Measurements from ENCODE around the gene CAND2.
"Not testable (repeated sequence)": the region's sequence is repeated elsewhere in the genome, so short reads cannot be mapped to it uniquely, and the experiment has no call there.

Gene CAND2

DNA sequence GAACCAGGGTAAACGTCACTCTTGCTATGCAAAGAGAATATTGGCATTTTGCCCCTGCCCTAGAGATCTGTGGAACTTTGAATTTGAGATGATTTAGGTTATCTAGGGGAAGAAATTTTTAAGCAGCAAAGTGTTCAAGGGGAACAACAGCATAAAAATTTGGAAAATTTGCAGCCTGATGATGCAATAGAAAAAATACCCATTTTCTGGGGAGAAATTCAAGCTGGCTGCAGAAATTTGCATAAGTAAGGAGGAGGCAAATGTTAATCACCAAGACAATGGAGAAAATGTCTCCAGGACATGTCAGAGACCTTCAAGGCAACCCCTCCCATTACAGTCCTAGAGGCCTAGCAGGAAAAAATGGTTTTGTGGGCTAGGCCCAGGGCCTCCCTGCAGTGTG is 49.3 kb downstream of the CAND2 start:
- no peak for DNase-seq (ENCODE audit: low read depth)
- H3K4me3 ChIP-seq (ENCODE audit: low read length) = no peak overlapping the region
- TF ChIP-seq, protein P1, sequence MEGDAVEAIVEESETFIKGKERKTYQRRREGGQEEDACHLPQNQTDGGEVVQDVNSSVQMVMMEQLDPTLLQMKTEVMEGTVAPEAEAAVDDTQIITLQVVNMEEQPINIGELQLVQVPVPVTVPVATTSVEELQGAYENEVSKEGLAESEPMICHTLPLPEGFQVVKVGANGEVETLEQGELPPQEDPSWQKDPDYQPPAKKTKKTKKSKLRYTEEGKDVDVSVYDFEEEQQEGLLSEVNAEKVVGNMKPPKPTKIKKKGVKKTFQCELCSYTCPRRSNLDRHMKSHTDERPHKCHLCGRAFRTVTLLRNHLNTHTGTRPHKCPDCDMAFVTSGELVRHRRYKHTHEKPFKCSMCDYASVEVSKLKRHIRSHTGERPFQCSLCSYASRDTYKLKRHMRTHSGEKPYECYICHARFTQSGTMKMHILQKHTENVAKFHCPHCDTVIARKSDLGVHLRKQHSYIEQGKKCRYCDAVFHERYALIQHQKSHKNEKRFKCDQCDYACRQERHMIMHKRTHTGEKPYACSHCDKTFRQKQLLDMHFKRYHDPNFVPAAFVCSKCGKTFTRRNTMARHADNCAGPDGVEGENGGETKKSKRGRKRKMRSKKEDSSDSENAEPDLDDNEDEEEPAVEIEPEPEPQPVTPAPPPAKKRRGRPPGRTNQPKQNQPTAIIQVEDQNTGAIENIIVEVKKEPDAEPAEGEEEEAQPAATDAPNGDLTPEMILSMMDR (conservative IDR thresholded peaks at IDR 0.05; ENCODE audit: low read length) = no peak

DNA sequence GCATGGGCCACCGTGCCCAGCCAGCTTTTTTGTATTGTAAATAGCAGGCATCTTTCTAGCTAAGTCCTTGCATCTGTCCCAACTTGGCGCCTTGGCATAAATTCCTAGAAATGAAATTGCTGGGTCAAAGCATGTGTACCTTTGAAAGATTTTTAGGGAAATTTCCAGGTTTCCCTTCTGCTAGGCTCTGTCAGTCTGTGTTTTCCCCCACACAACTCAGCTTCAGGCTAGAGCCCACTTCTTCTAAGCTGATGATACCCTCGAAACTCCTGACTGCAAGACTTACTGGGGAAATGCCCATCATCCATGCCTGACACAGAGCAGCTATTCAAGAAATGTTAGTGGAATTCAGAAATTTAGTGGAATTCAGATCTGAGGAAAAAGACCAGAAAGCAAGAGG is 55.7 kb downstream of the CAND2 start:
- DNase-seq (ENCODE audit: low read depth) = no peak
- TF ChIP-seq, protein P1 (conservative IDR thresholded peaks at IDR 0.05; ENCODE audit: low read length) = no peak
- H3K4me3 ChIP-seq (ENCODE audit: low read length) = no peak overlapping the region

DNA sequence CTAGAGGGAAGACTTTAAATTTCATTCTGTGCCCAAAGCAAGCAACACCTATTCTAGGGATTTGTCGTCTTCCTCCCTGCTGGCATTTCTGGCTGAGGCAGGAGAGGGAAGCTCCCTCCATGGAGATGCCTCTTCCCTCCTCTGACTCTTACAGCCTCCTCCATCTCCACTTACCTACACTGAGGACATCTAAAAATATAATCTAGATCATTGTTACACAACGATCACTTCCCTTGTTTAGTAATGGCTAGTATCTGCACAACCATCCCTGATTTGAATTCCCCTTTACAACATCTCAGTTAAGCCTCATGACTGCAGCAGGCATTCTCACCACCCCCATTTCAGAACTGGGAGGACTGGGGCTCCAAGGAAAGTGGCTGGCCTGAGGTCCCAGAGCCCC is 57.4 kb downstream of the CAND2 start:
- not testable (repeated sequence) for DNase-seq (ENCODE audit: low read depth); H3K4me3 ChIP-seq (ENCODE audit: low read length)

DNA sequence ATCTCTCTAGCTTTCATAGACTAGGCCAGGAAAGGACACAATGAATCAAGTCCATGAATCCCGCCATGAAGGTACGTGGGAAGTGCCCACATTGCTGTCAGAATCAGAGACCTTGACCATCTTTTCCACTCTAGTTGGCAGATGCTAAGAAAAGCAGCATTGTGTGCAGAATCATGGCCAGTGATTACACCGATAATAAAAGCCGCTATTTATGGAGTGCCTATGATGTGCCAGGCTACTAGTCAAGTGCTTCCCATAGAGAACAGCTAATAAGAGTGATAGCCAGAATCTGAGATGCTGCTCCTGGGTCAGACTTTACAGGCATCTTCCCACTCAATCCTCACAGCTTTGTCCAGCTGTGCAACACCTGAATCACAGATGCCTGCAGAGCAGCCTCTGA is 58.1 kb downstream of the CAND2 start:
- no peak overlapping the region for H3K4me3 ChIP-seq (ENCODE audit: low read length)
- TF ChIP-seq, protein P1 (conservative IDR thresholded peaks at IDR 0.05; ENCODE audit: low read length) = no peak
- no peak for DNase-seq (ENCODE audit: low read depth)

DNA sequence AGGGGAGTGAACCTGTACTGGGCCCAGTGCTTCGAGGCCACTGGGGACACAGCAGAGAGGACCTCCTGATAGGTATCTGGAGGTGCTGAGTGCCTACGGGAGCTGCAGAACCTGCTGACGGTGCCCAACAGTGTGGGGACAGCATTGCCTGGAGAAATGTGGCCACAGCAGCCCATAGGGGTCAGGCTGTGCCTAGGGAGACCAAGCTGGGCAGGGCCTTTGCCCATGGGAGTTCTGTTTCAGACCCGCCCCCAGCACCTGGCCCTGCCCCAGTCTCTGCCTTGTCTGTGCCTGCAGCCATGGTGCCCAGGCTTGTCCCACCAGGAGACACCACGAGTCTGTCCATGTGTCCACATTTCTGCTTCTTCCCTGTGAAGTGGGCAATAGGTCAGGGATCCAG is 60.1 kb downstream of the CAND2 start:
- DNase-seq (ENCODE audit: low read depth) = no peak
- TF ChIP-seq, protein P1 (conservative IDR thresholded peaks at IDR 0.05; ENCODE audit: low read length) = no peak
- no peak overlapping the region for H3K4me3 ChIP-seq (ENCODE audit: low read length)

DNA sequence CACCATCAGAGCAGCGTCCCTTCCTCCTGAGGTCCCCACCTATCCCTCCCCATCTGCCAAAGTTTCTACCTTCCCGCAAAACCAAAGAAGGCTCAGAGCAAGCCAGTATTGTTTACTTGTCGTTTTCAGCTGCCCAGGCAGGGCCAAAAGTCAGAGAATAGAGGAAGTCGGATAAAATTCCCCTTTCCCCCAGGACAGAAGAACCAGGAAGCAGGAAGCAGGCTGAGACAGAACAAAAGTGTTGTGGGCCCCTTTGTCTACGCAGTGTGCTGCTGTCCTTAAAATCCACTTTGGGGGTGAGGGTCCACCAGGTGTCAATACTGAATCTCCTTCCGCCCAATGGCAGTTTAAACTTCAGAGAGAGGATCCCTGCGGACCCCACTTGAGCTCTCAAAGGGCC is 63.4 kb downstream of the CAND2 start:
- TF ChIP-seq, protein P1 (conservative IDR thresholded peaks at IDR 0.05; ENCODE audit: low read length) = no peak
- H3K4me3 ChIP-seq (ENCODE audit: low read length) = no peak overlapping the region
- DNase-seq (ENCODE audit: low read depth) = no peak

DNA sequence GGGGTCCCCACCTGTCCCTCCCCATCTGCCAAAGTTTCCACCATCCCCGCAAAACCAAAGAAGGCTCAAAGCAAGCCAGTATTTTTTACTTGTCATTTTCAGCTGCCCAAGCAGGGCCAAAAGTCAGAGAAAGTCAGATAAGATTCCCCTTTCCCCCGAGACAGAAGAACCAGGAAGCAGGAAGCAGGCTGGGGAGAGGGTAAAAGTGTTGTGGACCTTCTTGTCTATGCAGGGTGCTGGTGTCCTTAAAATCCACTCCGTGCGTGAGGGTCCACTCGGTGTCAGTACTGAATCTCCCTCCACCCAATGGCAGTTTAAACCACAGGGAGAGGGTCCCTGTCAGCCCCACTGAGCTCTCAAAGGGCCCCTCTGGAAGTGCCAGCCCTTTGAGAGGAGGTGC is 65.1 kb downstream of the CAND2 start:
- H3K4me3 ChIP-seq (ENCODE audit: low read length) = no peak overlapping the region
- no peak for DNase-seq (ENCODE audit: low read depth)
- TF ChIP-seq, protein P1 (conservative IDR thresholded peaks at IDR 0.05; ENCODE audit: low read length) = no peak

DNA sequence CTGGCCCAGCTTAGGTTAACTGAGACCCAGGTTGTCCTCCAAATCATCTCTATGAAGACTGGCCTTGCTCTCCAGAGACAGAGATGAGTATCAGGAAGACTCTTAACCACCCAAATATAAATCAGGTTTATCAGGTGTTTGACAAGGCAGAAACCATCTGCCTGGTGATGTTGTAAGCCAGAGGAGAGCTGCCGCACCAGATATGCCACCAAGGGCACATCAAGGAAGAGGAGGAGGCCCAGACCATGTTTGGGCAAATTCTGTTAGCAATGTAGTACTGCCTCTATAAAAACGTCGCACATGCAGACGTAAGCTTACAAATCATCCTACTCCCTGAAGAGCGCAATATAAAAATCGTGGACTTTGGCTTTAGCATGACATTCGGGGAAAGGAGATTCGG is 65.9 kb downstream of the CAND2 start:
- TF ChIP-seq, protein P1 (conservative IDR thresholded peaks at IDR 0.05; ENCODE audit: low read length) = no peak
- no peak for DNase-seq (ENCODE audit: low read depth)
- no peak overlapping the region for H3K4me3 ChIP-seq (ENCODE audit: low read length)
